H9 (cell line): ENCODE results near the gene KCNH2. TPM values are rescaled to one million over a fixed set of nuclear protein-coding genes. Genes with fewer than 3 reads are reported as not detected.

Experiments used
- DNase-seq: peaks from one replicate; pipeline ENCODE4 v3.0.0-alpha.2; 2017
- H2AFZ ChIP-seq: one replicate; pipeline ENCODE4 v1.6.1; 2013; ENCODE audit warnings: mild to moderate bottlenecking, low read length, control low read depth, moderate library complexity
- H2AK5ac ChIP-seq: 2 replicates; pipeline ENCODE4 v1.6.1; 2013; ENCODE audit warnings: low read length, control low read depth, mixed read lengths; ENCODE audit not compliant: insufficient read length
- H2BK120ac ChIP-seq: one replicate; pipeline ENCODE4 v1.6.1; 2013; ENCODE audit warnings: low read depth, mild to moderate bottlenecking, low read length, control low read depth, inconsistent platforms; ENCODE audit not compliant: poor library complexity, severe bottlenecking
- H2BK12ac ChIP-seq: 2 replicates; pipeline ENCODE4 v1.6.1; 2013; ENCODE audit warnings: low read length, control low read depth, mixed read lengths, low read depth; ENCODE audit not compliant: insufficient read length
- H2BK15ac ChIP-seq: 2 replicates; pipeline ENCODE4 v1.6.1; 2013; ENCODE audit warnings: low read depth, low read length, control low read depth
- H2BK20ac ChIP-seq: one replicate; pipeline ENCODE4 v1.6.1; 2013; ENCODE audit warnings: low read depth, mild to moderate bottlenecking, low read length, control low read depth, inconsistent platforms; ENCODE audit not compliant: poor library complexity, severe bottlenecking
- H2BK5ac ChIP-seq: 2 replicates; pipeline ENCODE4 v1.6.1; 2013; ENCODE audit warnings: low read length, control low read depth, mixed read lengths; ENCODE audit not compliant: insufficient read length
- H3K14ac ChIP-seq: 2 replicates; pipeline ENCODE4 v1.6.1; 2013; ENCODE audit warnings: low read length, control low read depth; ENCODE audit not compliant: insufficient read depth
- H3K18ac ChIP-seq: 2 replicates; pipeline ENCODE4 v1.6.1; 2013; ENCODE audit warnings: low read depth, mild to moderate bottlenecking, mixed read lengths, low read length, control low read depth; ENCODE audit not compliant: insufficient read length
- H3K23ac ChIP-seq: 2 replicates; pipeline ENCODE4 v1.6.1; 2013; ENCODE audit warnings: low read length, control low read depth, mixed read lengths, low read depth; ENCODE audit not compliant: insufficient read length
- H3K23me2 ChIP-seq: 2 replicates; pipeline ENCODE4 v1.6.1; 2013; ENCODE audit warnings: low read depth, mild to moderate bottlenecking, mixed read lengths, low read length, control low read depth; ENCODE audit not compliant: insufficient read length, poor library complexity, severe bottlenecking
- H3K27ac ChIP-seq: 2 replicates; pipeline ENCODE4 v1.5.1; 2013; ENCODE audit warnings: low read length, control low read depth, mixed read lengths, low read depth; ENCODE audit not compliant: insufficient read length
- H3K27me3 ChIP-seq: 2 replicates; pipeline ENCODE4 v1.6.1; 2013; ENCODE audit warnings: low read length, control low read depth, inconsistent platforms; ENCODE audit not compliant: insufficient read depth
- H3K4ac ChIP-seq: 2 replicates; pipeline ENCODE4 v1.6.1; 2013; ENCODE audit warnings: low read depth, mild to moderate bottlenecking, control low read depth, inconsistent platforms, low read length, moderate library complexity
- H3K4me1 ChIP-seq: 2 replicates; pipeline ENCODE4 v1.6.1; 2013; ENCODE audit warnings: low read length, control low read depth, inconsistent platforms; ENCODE audit not compliant: insufficient read depth
- H3K4me2 ChIP-seq: 2 replicates; pipeline ENCODE4 v1.6.1; 2013; ENCODE audit warnings: low read length, control low read depth, mixed read lengths; ENCODE audit not compliant: insufficient read length, insufficient read depth
- H3K56ac ChIP-seq: 2 replicates; pipeline ENCODE4 v1.6.1; 2013; ENCODE audit warnings: low read depth, mild to moderate bottlenecking, mixed read lengths, low read length, control low read depth; ENCODE audit not compliant: insufficient read length
- H3K79me1 ChIP-seq: 2 replicates; pipeline ENCODE4 v1.6.1; 2013; ENCODE audit warnings: low read depth, mild to moderate bottlenecking, moderate library complexity, low read length, control low read depth, inconsistent platforms; ENCODE audit not compliant: insufficient read depth, poor library complexity, severe bottlenecking
- H3K79me2 ChIP-seq: 2 replicates; pipeline ENCODE4 v1.6.1; 2013; ENCODE audit warnings: low read length, control low read depth, inconsistent platforms; ENCODE audit not compliant: insufficient read depth
- H3K9ac ChIP-seq: 2 replicates; pipeline ENCODE4 v1.6.1; 2013; ENCODE audit warnings: low read length, control low read depth, mixed read lengths; ENCODE audit not compliant: insufficient read length; ENCODE audit errors: extremely low read depth
- H3K9me3 ChIP-seq: one replicate; pipeline ENCODE4 v1.6.1; 2013; ENCODE audit warnings: low read depth, low read length, inconsistent platforms; ENCODE audit not compliant: control insufficient read depth
- H3T11ph ChIP-seq: one replicate; pipeline ENCODE4 v1.6.1; 2013; ENCODE audit warnings: mild to moderate bottlenecking, low read length, control low read depth, inconsistent platforms
- H4K20me1 ChIP-seq: one replicate; pipeline ENCODE4 v1.6.1; 2013; ENCODE audit not compliant: control insufficient read depth, insufficient read length, insufficient read depth
- H4K5ac ChIP-seq: 2 replicates; pipeline ENCODE4 v1.6.1; 2013; ENCODE audit warnings: low read depth, mild to moderate bottlenecking, mixed read lengths, low read length, control low read depth; ENCODE audit not compliant: insufficient read length
- H4K8ac ChIP-seq: replicated peaks from 2 replicates; pipeline ENCODE4 v1.6.1; 2013; ENCODE audit warnings: low read length, control low read depth, mixed read lengths, low read depth; ENCODE audit not compliant: insufficient read length
- H4K91ac ChIP-seq: 2 replicates; pipeline ENCODE4 v1.6.1; 2013; ENCODE audit warnings: low read depth, mild to moderate bottlenecking, moderate library complexity, mixed read lengths, low read length, control low read depth; ENCODE audit not compliant: insufficient read length
- H3K27ac Mint-ChIP-seq, 3 experiments: 2 replicates in 2 of 3; 3 replicates in 1 of 3; pipeline ENCODE4 v1.8.0; 2020 to 2021; ENCODE audit warnings: mixed read lengths in 3 of 3, mild to moderate bottlenecking in 1 of 3, moderate library complexity in 1 of 3
- H3K27me3 Mint-ChIP-seq: 2 replicates; pipeline ENCODE4 v1.8.0; 2021; ENCODE audit warnings: low read depth, mild to moderate bottlenecking, moderate library complexity, mixed read lengths
- H3K36me3 Mint-ChIP-seq, 3 experiments: 2 replicates in 2 of 3; 3 replicates in 1 of 3; pipeline ENCODE4 v1.8.0; 2020 to 2021; ENCODE audit warnings: low read depth in 3 of 3, mixed read lengths in 3 of 3; ENCODE audit not compliant: insufficient read depth in 1 of 3
- H3K4me1 Mint-ChIP-seq, 2 experiments: 2 replicates each; pipeline ENCODE4 v1.8.0; 2020; ENCODE audit warnings: mixed read lengths in 2 of 2
- H3K4me3 Mint-ChIP-seq, 2 experiments: 2 replicates in 1 of 2; 3 replicates in 1 of 2; pipeline ENCODE4 v1.8.0; 2020 to 2021; ENCODE audit warnings: mild to moderate bottlenecking in 2 of 2, mixed read lengths in 2 of 2, moderate library complexity in 1 of 2
- H3K9me3 Mint-ChIP-seq, 2 experiments: 2 replicates in 1 of 2; 3 replicates in 1 of 2; pipeline ENCODE4 v1.8.0; 2020; ENCODE audit warnings: mild to moderate bottlenecking in 2 of 2, mixed read lengths in 2 of 2, moderate library complexity in 1 of 2
- CTCF ChIP-seq: fragments of 200-600 bp; sonication (generic); conservative IDR thresholded peaks from 3 replicates; pipeline ENCODE4 v1.8.0; 2021; ENCODE audit warnings: antibody characterized with exemption, mild to moderate bottlenecking
- WGBS: extraction: QIAGEN DNeasy Blood & Tissue Kit; methylation state at CpG from one replicate; pipeline ENCODE4 v1.1.7; 2013; ENCODE audit warnings: missing lambda C conversion rate, low lambda C conversion rate, mixed read lengths; ENCODE audit not compliant: insufficient read length; ENCODE audit errors: extremely low coverage; 5-methylcytosine and 5-hydroxymethylcytosine counted together
- total RNA-seq: library from RNA; stranded (reverse); gene quantifications from 2 replicates; pipeline ENCODE4 v1.2.1, GENCODE V29; 2021

Gene KCNH2
- total RNA-seq, 1 experiment from 2014 or later: 4.5 TPM

- Histone ChIP-seq H4K5ac (no peak overlapping the region), H4K91ac (no peak overlapping the region), H3K14ac (no peak overlapping the region), H3K18ac (no peak overlapping the region), H4K8ac (no peak overlapping the region), H2BK15ac (no peak overlapping the region), H2AK5ac (no peak overlapping the region), H2AFZ (no peak overlapping the region), H3K27ac (no peak overlapping the region), H4K20me1 (no peaks in the 10 kb centered on the region), H3K4me2 (no peak overlapping the region), H3K4me1 (no peaks in the 10 kb centered on the region), H3K4ac (no peak overlapping the region), H3T11ph (no peak overlapping the region), H2BK120ac (no peak overlapping the region), H3K9me3 (no peaks in the 10 kb centered on the region), H3K79me1 (no peaks in the 10 kb centered on the region), H3K27me3 (no peaks in the 10 kb centered on the region), H2BK5ac (no peak overlapping the region), H3K23ac (no peak overlapping the region), H2BK12ac (no peak overlapping the region), H3K23me2 (no peaks in the 10 kb centered on the region), H3K56ac (no peak overlapping the region), H2BK20ac (no peak overlapping the region), H3K79me2 (no peaks in the 10 kb centered on the region), H3K9ac (no peak overlapping the region)
- DNase-seq: no peak
- H3K4me3 Mint-ChIP-seq: no peak overlapping the region
- H3K27me3 Mint-ChIP-seq: peaks cover 4% of the 10 kb centered on the region
- H3K4me1 Mint-ChIP-seq: peaks cover 12 to 18% of the 10 kb centered on the region in 2 experiments
- H3K9me3 Mint-ChIP-seq: no peaks in the 10 kb centered on the region
- no peak for TF ChIP-seq CTCF
- H3K27ac Mint-ChIP-seq: peak overlapping the region in 1 of 3 experiments; percentile 83; a peak in 1 of 7 replicates
- no CpG with 5 or more reads among the region's 26 CpGs for WGBS
- peaks cover 0 to 3% (median 0%) of the 10 kb centered on the region in 3 experiments; a peak in 2 of 7 replicates for H3K36me3 Mint-ChIP-seq
Observed at GRCh38 chr7:150957133-150958020, 20.7 kb downstream of the KCNH2 start.
